Testis (tissue), 2 donors: ENCODE results near the gene UBASH3B.
"Not testable (repeated sequence)": the region's sequence is repeated elsewhere in the genome, so short reads cannot be mapped to it uniquely, and the experiment has no call there.

Source experiments
- CTCF ChIP-seq, 3 experiments: fragments of 450-650 bp in 2 of 3; fragments of 200-600 bp in 1 of 3; sonication (generic) in 1 of 3; IDR thresholded peaks; one replicate each; pipeline ENCODE4 v1.5.1; 2016 to 2019; ENCODE audit warnings: antibody characterized with exemption in 3 of 3, mild to moderate bottlenecking in 2 of 3, moderate library complexity in 1 of 3
- POLR2A ChIP-seq: fragments of 450-650 bp; IDR thresholded peaks from one replicate; pipeline ENCODE4 v1.6.1; 2017; ENCODE audit warnings: antibody characterized with exemption, mild to moderate bottlenecking, moderate library complexity

- TF ChIP-seq CTCF (IDR thresholded peaks at IDR 0.05); POLR2A: not testable (repeated sequence)
Measured at GRCh38 chr11:122832297-122832696, 176.8 kb downstream of the UBASH3B start.
